Prostate gland (tissue), 2 donors: ENCODE results near the gene HMGCL.

Source experiments
- POLR2AphosphoS5 ChIP-seq: sonication (generic); formaldehyde crosslinking; IDR thresholded peaks from one replicate; pipeline ENCODE4 v1.6.1; 2017; ENCODE audit warnings: antibody characterized with exemption
- TF ChIP-seq, protein P1 (sequence below), 4 experiments: fragments of 200-600 bp in 2 of 4; fragments of 450-650 bp in 2 of 4; sonication (generic) in 2 of 4; IDR thresholded peaks; 1 replicate in 3 of 4; 2 replicates in 1 of 4; pipeline ENCODE4 v1.5.1; 2016 to 2019; ENCODE audit warnings: antibody characterized with exemption in 4 of 4, mild to moderate bottlenecking in 2 of 4, moderate library complexity in 2 of 4

DNA sequence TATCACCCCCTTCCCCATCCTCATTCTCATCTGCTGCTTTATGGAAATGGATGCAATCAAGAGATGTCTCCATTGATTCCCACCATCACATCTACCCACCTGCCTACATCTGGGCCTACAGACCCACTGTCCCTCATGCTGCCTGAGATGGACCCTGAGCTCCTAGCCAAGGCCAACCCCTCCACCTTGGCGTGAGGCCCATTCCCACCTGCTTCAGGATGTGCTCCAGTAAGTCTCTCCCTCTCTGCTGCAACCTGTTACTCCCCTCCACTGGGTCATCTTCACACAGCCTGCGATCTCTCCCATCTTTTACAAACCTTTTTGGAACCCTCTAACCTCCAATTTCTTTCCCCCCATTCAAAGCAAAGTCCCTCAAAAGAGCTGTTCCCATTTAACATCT, 20.2 kb downstream of the HMGCL start:
- TF ChIP-seq POLR2AphosphoS5, result no peak
- TF ChIP-seq, protein P1, sequence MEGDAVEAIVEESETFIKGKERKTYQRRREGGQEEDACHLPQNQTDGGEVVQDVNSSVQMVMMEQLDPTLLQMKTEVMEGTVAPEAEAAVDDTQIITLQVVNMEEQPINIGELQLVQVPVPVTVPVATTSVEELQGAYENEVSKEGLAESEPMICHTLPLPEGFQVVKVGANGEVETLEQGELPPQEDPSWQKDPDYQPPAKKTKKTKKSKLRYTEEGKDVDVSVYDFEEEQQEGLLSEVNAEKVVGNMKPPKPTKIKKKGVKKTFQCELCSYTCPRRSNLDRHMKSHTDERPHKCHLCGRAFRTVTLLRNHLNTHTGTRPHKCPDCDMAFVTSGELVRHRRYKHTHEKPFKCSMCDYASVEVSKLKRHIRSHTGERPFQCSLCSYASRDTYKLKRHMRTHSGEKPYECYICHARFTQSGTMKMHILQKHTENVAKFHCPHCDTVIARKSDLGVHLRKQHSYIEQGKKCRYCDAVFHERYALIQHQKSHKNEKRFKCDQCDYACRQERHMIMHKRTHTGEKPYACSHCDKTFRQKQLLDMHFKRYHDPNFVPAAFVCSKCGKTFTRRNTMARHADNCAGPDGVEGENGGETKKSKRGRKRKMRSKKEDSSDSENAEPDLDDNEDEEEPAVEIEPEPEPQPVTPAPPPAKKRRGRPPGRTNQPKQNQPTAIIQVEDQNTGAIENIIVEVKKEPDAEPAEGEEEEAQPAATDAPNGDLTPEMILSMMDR (IDR thresholded peaks at IDR 0.05), result no peak
